Motor neuron (in vitro differentiated cells): ENCODE results near the gene C20orf96. TPM values are rescaled to one million over a fixed set of nuclear protein-coding genes. Genes with fewer than 3 reads are reported as not detected.
A peak's percentile ranks its signal among the peaks of the same experiment; 100 is the strongest.
"Not testable (repeated sequence)": the region's sequence is repeated elsewhere in the genome, so short reads cannot be mapped to it uniquely, and the experiment has no call there.

Source experiments
- ATAC-seq, 8 experiments: fragments of 200-7000 bp; cut with Tn5 transposase; replicated peaks in 6 of 8; 2 replicates each; pipeline ENCODE4 v1.8.0; 2021; ENCODE audit warnings: mild to moderate bottlenecking in 8 of 8, moderate library complexity in 8 of 8
- H3K27ac ChIP-seq, 2 donors: fragments of 250-450 bp; sonication (Bioruptor Pico); 2 replicates each; pipeline ENCODE4 v1.9.0; 2021; ENCODE audit warnings: antibody characterized with exemption in 2 of 2, mild to moderate bottlenecking in 2 of 2, moderate library complexity in 1 of 2
- H3K4me1 ChIP-seq, 2 donors: fragments of 250-450 bp; sonication (Bioruptor Pico); replicated peaks in 1 of 2; 2 replicates each; pipeline ENCODE4 v1.6.1; 2021; ENCODE audit warnings: antibody characterized with exemption in 2 of 2, mild to moderate bottlenecking in 2 of 2, moderate library complexity in 1 of 2
- H3K4me3 ChIP-seq, 5 donors: fragments of 250-450 bp; sonication (Bioruptor Pico); 2 replicates each; pipeline ENCODE4 v1.9.0; 2021; ENCODE audit warnings: antibody characterized with exemption in 5 of 5, mild to moderate bottlenecking in 5 of 5, moderate library complexity in 4 of 5
- WGBS, 10 experiments: fragments of 450-650 bp; shearing (Covaris generic); methylation state at CpG; one replicate each; pipeline ENCODE4 v1.0.0; 2022; 5-methylcytosine and 5-hydroxymethylcytosine counted together
- in situ Hi-C, 9 experiments: fragments of 400-800 bp; cut with MboI; loops; one replicate each; pipeline ENCODE4 v1.15.0; 2021; ENCODE audit warnings: low sequenced_read_pairs in 9 of 9, low pct_unique_long_range_greater_than_20kb in 2 of 9; ENCODE audit not compliant: unreplicated experiment in 9 of 9
- total RNA-seq, 8 experiments: library from RNA; unstranded; fragments of 300-600 nt; gene quantifications; 2 replicates each; pipeline versions ENCODE4 v1.2.3 to v1.2.4, GENCODE V29; 2022

The C20orf96 gene
- total RNA-seq, 8 experiments from 2014 or later, result 2.4 to 11.7 (median 8.0) TPM

- Histone ChIP-seq H3K4me3 (peak overlapping the region; percentile 6 to 30 (median 21)), H3K27ac (peak overlapping the region; percentile 55 to 69), H3K4me1 (peaks cover 5% of the 10 kb centered on the region in 2 donors)
- ATAC-seq, result peak; percentile 92 to 98 (median 95)
- WGBS, 10 experiments, result 0 to 67% (median 27%) methylated on average over 4 to 24 of the region's 43 CpGs; no CpG with 5 or more reads in 1 of the 10 experiments
- in situ Hi-C loops, result no loop called here
These were observed 23.7 kb downstream of the C20orf96 start for GRCh38 chr20:266596-267562.

DNA sequence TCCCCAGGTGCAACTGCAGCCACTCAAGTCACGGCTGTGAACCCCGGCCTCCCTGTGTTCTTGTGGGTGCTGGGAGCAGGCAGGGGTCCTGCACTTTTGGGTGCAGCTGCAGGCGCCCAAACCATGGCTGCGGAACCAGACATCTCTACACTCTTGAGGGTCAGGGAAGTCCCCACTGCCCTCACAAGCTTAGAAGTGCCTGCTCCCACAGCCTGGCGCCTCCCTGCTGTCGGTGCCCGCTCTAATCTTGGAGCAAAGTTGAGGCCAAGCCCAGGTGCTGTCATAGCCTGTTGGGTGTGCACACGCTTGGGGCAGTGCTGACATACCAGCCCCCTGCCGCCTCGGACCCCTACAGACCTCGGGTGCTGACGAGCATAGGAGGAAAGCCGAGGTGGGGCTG lies 26.8 kb downstream of the C20orf96 start:
- in situ Hi-C loops, result no loop called here
- Histone ChIP-seq H3K4me1 (peaks cover 5% of the 10 kb centered on the region in 2 donors), H3K27ac (no peak overlapping the region), H3K4me3 (no peak overlapping the region)
- 100% methylated on average over 1 of the region's 13 CpGs; no CpG with 5 or more reads in 9 of the 10 experiments for WGBS, 10 experiments
- ATAC-seq, result no peak

- in situ Hi-C loops, result no loop called here
- no peak overlapping the region for H3K4me3 ChIP-seq
- H3K27ac ChIP-seq, result no peak overlapping the region
- no peaks in the 10 kb centered on the region for H3K4me1 ChIP-seq
- 0 to 100% (median 59%) methylated on average over 1 to 2 of the region's 2 CpGs; no CpG with 5 or more reads in 3 of the 10 experiments for WGBS, 10 experiments
- ATAC-seq, result no peak
These were observed 30.6 kb downstream of the C20orf96 start for GRCh38 chr20:259981-260380.

DNA sequence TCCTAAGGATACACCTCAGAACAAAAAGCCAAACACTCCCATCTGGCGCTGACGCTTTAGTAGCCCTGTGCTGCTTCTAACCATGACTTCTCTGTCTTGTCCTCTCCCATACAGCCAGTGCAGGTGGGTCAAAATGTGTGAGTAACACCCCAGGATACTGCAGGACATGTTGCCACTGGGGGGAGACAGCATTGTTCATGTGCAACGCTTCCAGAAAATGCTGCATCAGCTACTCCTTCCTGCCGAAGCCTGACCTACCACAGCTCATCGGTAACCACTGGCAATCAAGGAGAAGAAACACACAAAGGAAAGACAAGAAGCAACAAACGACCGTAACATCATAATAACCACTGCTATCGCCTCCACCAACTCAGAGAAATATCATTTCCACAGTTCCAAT lies 31.6 kb downstream of the C20orf96 start:
- ATAC-seq, result peak in 2 of 8 experiments; percentile 31 to 59
- Histone ChIP-seq H3K4me3 (no peak overlapping the region), H3K27ac (no peak overlapping the region), H3K4me1 (no peaks in the 10 kb centered on the region)
- in situ Hi-C loops, result no loop called here
- 39 to 100% (median 53%) methylated on average over 3 to 6 of the region's 8 CpGs; no CpG with 5 or more reads in 4 of the 10 experiments for WGBS, 10 experiments

- ATAC-seq, result no peak
- no peak overlapping the region for H3K27ac ChIP-seq
- WGBS, 10 experiments, result 27 to 52% (median 40%) methylated on average over 1 to 4 of the region's 4 CpGs; no CpG with 5 or more reads in 3 of the 10 experiments
- in situ Hi-C loops, result no loop called here
- no peak overlapping the region for H3K4me3 ChIP-seq
- no peaks in the 10 kb centered on the region for H3K4me1 ChIP-seq
These were observed 32.2 kb downstream of the C20orf96 start for GRCh38 chr20:258269-258858.

- Histone ChIP-seq H3K4me3 (no peak within 1 kb of the TSS), H3K4me1 (no peaks in the 10 kb centered on the region), H3K27ac (no peak within 1 kb of the TSS)
- no peak for ATAC-seq
- in situ Hi-C loops, result no loop called here
- 0 to 72% (median 58%) methylated on average over 1 to 5 of the region's 7 CpGs; no CpG with 5 or more reads in 2 of the 10 experiments for WGBS, 10 experiments
These were observed 33.1 kb downstream of the C20orf96 start, which contains the start of gene DEFB132 for GRCh38 chr20:257419-257818. DEFB132 (plus strand) TSS chr20:257724; CDS start chr20:257779, 55 bp downstream.

DNA sequence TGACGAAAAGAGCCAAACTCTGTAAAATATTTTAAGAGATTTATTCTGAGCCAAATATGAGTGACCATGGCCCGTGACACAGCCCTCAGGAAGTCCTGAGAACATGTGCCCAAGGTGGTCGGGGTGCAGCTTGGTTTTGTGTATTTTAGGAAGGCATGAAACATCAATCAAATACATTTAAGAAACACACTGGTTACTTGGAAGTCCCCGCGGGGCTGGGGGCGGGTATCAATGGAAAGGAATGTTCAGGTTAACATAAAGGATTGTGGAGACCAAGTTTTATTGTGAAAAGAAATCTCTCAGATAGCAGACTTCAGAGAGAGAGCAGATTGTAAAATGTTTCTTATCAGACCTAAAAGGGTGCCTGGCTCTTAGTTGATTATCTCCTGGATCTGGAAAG lies 37.1 kb downstream of the C20orf96 start:
- H3K4me3 ChIP-seq, H3K4me1 ChIP-seq, ATAC-seq, in situ Hi-C loops, H3K27ac ChIP-seq: not testable (repeated sequence)
- WGBS, 10 experiments, result 0 to 73% (median 63%) methylated on average over 1 to 4 of the region's 6 CpGs; no CpG with 5 or more reads in 5 of the 10 experiments

DNA sequence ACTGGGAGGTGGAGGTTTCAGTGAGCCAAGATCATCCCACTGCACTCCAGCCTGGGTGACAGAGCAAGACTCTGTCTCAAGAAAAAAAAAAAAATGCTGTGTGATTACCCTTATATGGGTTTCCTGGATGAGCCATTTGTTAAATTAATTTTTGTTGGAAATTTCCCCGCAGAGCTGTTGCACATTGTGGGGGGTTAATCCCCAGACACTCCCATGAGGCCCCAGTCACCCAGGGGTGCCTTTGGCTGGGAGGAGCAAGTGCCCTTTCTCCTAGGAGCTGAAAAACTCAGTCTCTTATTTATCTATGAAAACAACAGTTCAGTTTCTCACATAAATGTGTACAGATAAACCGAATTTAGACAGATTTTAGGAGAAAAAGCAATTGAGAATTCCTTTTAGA lies 37.7 kb downstream of the C20orf96 start:
- no peak for ATAC-seq
- in situ Hi-C loops, result no loop called here
- no peaks in the 10 kb centered on the region for H3K4me1 ChIP-seq
- H3K4me3 ChIP-seq, result no peak overlapping the region
- 24 to 86% (median 63%) methylated on average over 1 to 2 of the region's 2 CpGs; no CpG with 5 or more reads in 3 of the 10 experiments for WGBS, 10 experiments
- no peak overlapping the region for H3K27ac ChIP-seq

GRCh38 chr20:251354-251753 lies 39.2 kb downstream of the C20orf96 start:
- Histone ChIP-seq H3K27ac (no peak overlapping the region), H3K4me3 (no peak overlapping the region), H3K4me1 (no peaks in the 10 kb centered on the region)
- WGBS, 10 experiments, result 0 to 40% (median 14%) methylated on average over 1 to 2 of the region's 2 CpGs; no CpG with 5 or more reads in 1 of the 10 experiments
- in situ Hi-C loops, result no loop called here
- no peak for ATAC-seq

DNA sequence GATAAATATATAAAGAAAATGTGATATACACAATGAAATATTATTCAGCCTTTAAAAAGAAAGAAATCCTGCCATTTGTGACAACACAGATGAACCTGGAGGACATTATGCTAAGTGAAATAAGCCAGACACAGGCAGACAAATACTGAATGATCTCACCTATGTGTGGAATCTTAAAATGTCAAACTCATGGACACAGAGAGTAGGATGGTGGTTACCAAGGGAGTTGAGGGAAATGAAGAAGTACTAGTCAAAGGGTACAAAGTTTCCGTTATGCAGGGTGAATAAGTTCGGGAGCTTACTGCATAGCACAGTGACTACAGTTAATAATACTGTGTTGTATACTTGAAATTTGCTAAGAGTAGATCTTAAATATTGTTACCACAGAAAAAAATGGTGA lies 47.6 kb downstream of the C20orf96 start:
- no peak overlapping the region for H3K4me3 ChIP-seq
- no peak overlapping the region for H3K27ac ChIP-seq
- no peak for ATAC-seq
- in situ Hi-C loops, result no loop called here
- 22 to 83% (median 70%) methylated on average over 1 to 2 of the region's 2 CpGs; no CpG with 5 or more reads in 1 of the 10 experiments for WGBS, 10 experiments
- no peaks in the 10 kb centered on the region for H3K4me1 ChIP-seq

DNA sequence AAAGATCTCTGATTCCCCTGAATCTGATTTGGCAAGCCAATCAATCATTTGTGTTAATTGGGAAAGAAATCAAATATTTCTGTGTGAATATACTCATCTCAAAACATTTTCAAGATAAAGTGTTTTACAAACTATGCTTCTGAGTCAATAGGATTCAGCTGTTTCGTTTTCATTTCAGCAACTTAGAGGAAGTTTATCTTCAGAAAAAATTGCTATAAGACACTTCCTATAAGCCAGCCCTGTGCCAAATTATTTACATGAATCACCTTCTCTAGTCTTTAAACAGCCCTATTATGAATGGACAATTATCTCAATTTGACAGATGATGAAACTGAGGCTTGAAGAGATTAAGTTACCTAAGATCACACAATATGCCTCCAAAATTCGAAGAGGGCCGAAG lies 52.6 kb downstream of the C20orf96 start:
- no peaks in the 10 kb centered on the region for H3K4me1 ChIP-seq
- in situ Hi-C loops, result no loop called here
- H3K4me3 ChIP-seq, result no peak overlapping the region
- ATAC-seq, result no peak
- no peak overlapping the region for H3K27ac ChIP-seq
- WGBS, 10 experiments, result 0 to 74% (median 49%) methylated on average over 1 to 3 of the region's 3 CpGs; no CpG with 5 or more reads in 3 of the 10 experiments

DNA sequence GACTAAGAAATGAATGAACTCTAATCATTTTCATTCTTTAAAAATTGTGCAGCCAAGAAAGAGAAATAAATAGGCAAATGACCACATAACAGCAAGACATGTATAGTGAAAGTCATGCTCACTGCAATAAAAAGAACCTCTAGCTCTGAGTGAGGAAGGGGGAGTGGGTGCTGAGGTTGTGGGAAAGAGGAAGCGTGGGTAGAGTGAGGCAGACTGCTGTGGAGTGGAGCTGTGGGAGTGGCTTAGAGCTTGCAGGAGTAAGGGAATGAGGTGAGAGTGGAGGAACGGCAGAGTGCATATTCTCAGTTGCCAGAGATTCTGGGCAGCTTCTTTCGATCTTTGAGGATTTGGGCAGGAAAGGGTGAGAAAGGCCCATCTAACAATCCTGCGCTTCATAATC lies 53.1 kb downstream of the C20orf96 start:
- WGBS, 10 experiments, result 28 to 100% (median 53%) methylated on average over 1 to 4 of the region's 4 CpGs; no CpG with 5 or more reads in 2 of the 10 experiments
- H3K4me1 ChIP-seq, result no peaks in the 10 kb centered on the region
- no peak overlapping the region for H3K27ac ChIP-seq
- in situ Hi-C loops, result no loop called here
- no peak overlapping the region for H3K4me3 ChIP-seq
- ATAC-seq, result no peak

- 0 to 33% (median 20%) methylated on average over 1 of the region's 1 CpG; no CpG with 5 or more reads in 7 of the 10 experiments for WGBS, 10 experiments
- Histone ChIP-seq H3K4me1 (no peaks in the 10 kb centered on the region), H3K27ac (no peak overlapping the region), H3K4me3 (no peak overlapping the region)
- in situ Hi-C loops, result no loop called here
- peak in 7 of 8 experiments; percentile 35 to 93 (median 60) for ATAC-seq
These were observed 54.7 kb downstream of the C20orf96 start for GRCh38 chr20:235891-236290.
